HepG2 (cell line): ENCODE data around the gene USP27X. TPM values are rescaled to one million over a fixed set of nuclear protein-coding genes. Genes with fewer than 3 reads are reported as not detected.
A peak's percentile ranks its signal among the peaks of the same experiment; 100 is the strongest.

Source experiments
- BCL6 ChIP-seq: IDR thresholded peaks from 2 replicates; pipeline ENCODE4 v1.6.1; 2016; ENCODE audit warnings: missing genetic modification reagents, missing compliant biosample characterization
- FOXA1 ChIP-seq, 2 experiments: fragments of 450-650 bp in 1 of 2; sonication (generic) in 1 of 2; formaldehyde crosslinking in 1 of 2; IDR thresholded peaks; 2 replicates each; pipeline versions ENCODE4 v1.4.0 to v1.6.1; 2016 to 2020; ENCODE audit warnings: missing genetic modification reagents in 1 of 2
- GATAD2A ChIP-seq: IDR thresholded peaks from 2 replicates; pipeline ENCODE4 v1.6.1; 2016
- HNF1A ChIP-seq, 2 experiments: sonication (generic) in 1 of 2; formaldehyde crosslinking in 1 of 2; IDR thresholded peaks; 2 replicates each; pipeline versions ENCODE4 v1.4.0 to v1.6.1; 2016 to 2020; ENCODE audit warnings: borderline replicate concordance in 1 of 2, low read depth in 1 of 2, mild to moderate bottlenecking in 1 of 2, missing genetic modification reagents in 1 of 2
- HOMEZ ChIP-seq: IDR thresholded peaks from 2 replicates; pipeline ENCODE4 v1.6.1; 2016; ENCODE audit warnings: low read depth
- HOXA3 ChIP-seq: sonication (generic); formaldehyde crosslinking; IDR thresholded peaks from 2 replicates; pipeline ENCODE4 v1.5.0; 2020; ENCODE audit warnings: missing genetic modification reagents
- HOXD1 ChIP-seq: sonication (generic); formaldehyde crosslinking; IDR thresholded peaks from 2 replicates; pipeline ENCODE4 v1.5.0; 2020; ENCODE audit warnings: missing genetic modification reagents
- MIER3 ChIP-seq: IDR thresholded peaks from 2 replicates; pipeline ENCODE4 v1.6.1; 2016; ENCODE audit warnings: missing compliant biosample characterization, borderline replicate concordance
- REPIN1 ChIP-seq: sonication (generic); formaldehyde crosslinking; IDR thresholded peaks from 2 replicates; pipeline ENCODE4 v1.8.0; 2022; ENCODE audit warnings: missing genetic modification reagents, low read depth, mild to moderate bottlenecking, borderline replicate concordance
- RFX1 ChIP-seq: fragments of 450-650 bp; IDR thresholded peaks from 2 replicates; pipeline ENCODE4 v1.6.1; 2017
- SMAD1 ChIP-seq: sonication (generic); formaldehyde crosslinking; IDR thresholded peaks from 2 replicates; pipeline ENCODE4 v1.4.0; 2020; ENCODE audit warnings: missing genetic modification reagents, low read depth, mild to moderate bottlenecking, borderline replicate concordance
- SOX6 ChIP-seq, 2 experiments: fragments of 450-650 bp in 1 of 2; sonication (generic) in 1 of 2; formaldehyde crosslinking in 1 of 2; IDR thresholded peaks; 2 replicates each; pipeline versions ENCODE4 v1.4.0 to v1.6.1; 2017 to 2020; ENCODE audit warnings: antibody characterized with exemption in 1 of 2, mild to moderate bottlenecking in 1 of 2, missing genetic modification reagents in 1 of 2
- TFAP4 ChIP-seq: sonication (generic); IDR thresholded peaks from 2 replicates; pipeline ENCODE4 v1.6.1; 2016; ENCODE audit warnings: low read depth, borderline replicate concordance
- ZFP91 ChIP-seq: sonication (generic); formaldehyde crosslinking; IDR thresholded peaks from 2 replicates; pipeline ENCODE4 v1.9.0; 2022; ENCODE audit warnings: missing genetic modification reagents, mild to moderate bottlenecking, borderline replicate concordance
- ZNF282 ChIP-seq: fragments of 450-650 bp; IDR thresholded peaks from 2 replicates; pipeline ENCODE4 v1.6.1; 2018; ENCODE audit not compliant: partially characterized antibody
- ZNF501 ChIP-seq: sonication (generic); formaldehyde crosslinking; IDR thresholded peaks from 2 replicates; pipeline ENCODE4 v1.5.1; 2020; ENCODE audit warnings: mild to moderate bottlenecking, moderate library complexity, missing genetic modification reagents
- ZNF678 ChIP-seq: sonication (generic); formaldehyde crosslinking; IDR thresholded peaks from 2 replicates; pipeline ENCODE4 v1.4.0; 2020; ENCODE audit warnings: mild to moderate bottlenecking, missing genetic modification reagents
- ZNF740 ChIP-seq: sonication (generic); formaldehyde crosslinking; IDR thresholded peaks from 2 replicates; pipeline ENCODE4 v1.4.0; 2020; ENCODE audit warnings: missing genetic modification reagents
- polyA plus RNA-seq, 8 experiments: library from polyadenylated mRNA; depleted of rRNA in 3 of 8; stranded (reverse) in 7 of 8; unstranded in 1 of 8; fragments of >200 nt; fragmentation: Illumina TruSeq in 4 of 8; extraction: Trizol in 4 of 8; gene quantifications; 2 replicates each; pipeline versions ENCODE4 v1.2.1 to v1.2.3, GENCODE V29; 2011 to 2016; ENCODE audit warnings: low read depth in 4 of 8, missing spikeins in 1 of 8, mixed read lengths in 1 of 8; ENCODE audit not compliant: insufficient read depth in 1 of 8
- total RNA-seq, 5 experiments: library from RNA; depleted of rRNA; stranded (reverse); fragments of >200 nt; fragmentation: Illumina TruSeq; extraction: Trizol; gene quantifications; 2 replicates each; pipeline ENCODE4 v1.2.3, GENCODE V29; 2016; ENCODE audit warnings: low read depth in 1 of 5

USP27X gene
- total and polyA plus RNA-seq, 2 of the 13 experiments (the other 11 are each of a cell fraction or from before 2014, with no cell fraction given) = 7.2 to 9.7 TPM

GRCh38 chrX:49840679-49841078, 38.6 kb upstream of the USP27X start (continued):
- TF ChIP-seq TFAP4 = peak; percentile 41; the same call in 1 of the 2 replicates
- TF ChIP-seq SMAD1 (CRISPR knock-in tag) = no peak
- TF ChIP-seq HOXA3 = peak; percentile 60
- 0 out of 2 replicates have a peak, but pooled peaks have one; percentile 26 for TF ChIP-seq ZFP91 (CRISPR knock-in tag)
- no peak for TF ChIP-seq SOX6 (IDR thresholded peaks at IDR 0.05)
- TF ChIP-seq SOX6 (CRISPR knock-in tag; IDR thresholded peaks at IDR 0.05) = 0 out of 2 replicates have a peak, but pooled peaks have one; percentile 13
- TF ChIP-seq MIER3 (CRISPR knock-in tag) = peak; percentile 51; the same call in 1 of the 2 replicates
- peak; percentile 54 for TF ChIP-seq GATAD2A
- no peak for TF ChIP-seq HNF1A (IDR thresholded peaks at IDR 0.05; ENCODE audit: low read depth)
- TF ChIP-seq HNF1A (CRISPR knock-in tag; IDR thresholded peaks at IDR 0.05; ENCODE audit: borderline replicate concordance) = 0 out of 2 replicates have a peak, but pooled peaks have one; percentile 15
- 0 out of 2 replicates have a peak, but pooled peaks have one; percentile 31 for TF ChIP-seq BCL6 (CRISPR knock-in tag)
- TF ChIP-seq RFX1 = peak; percentile 86
- TF ChIP-seq ZNF501 (CRISPR knock-in tag) = peak; percentile 60
- no peak for TF ChIP-seq REPIN1 (CRISPR knock-in tag)
- TF ChIP-seq ZNF282 = no peak
- TF ChIP-seq HOMEZ (CRISPR knock-in tag) = 0 out of 2 replicates have a peak, but pooled peaks have one; percentile 24
- peak; percentile 99 for TF ChIP-seq ZNF740
- TF ChIP-seq FOXA1 (IDR thresholded peaks at IDR 0.05) = no peak
- TF ChIP-seq FOXA1 (CRISPR knock-in tag; IDR thresholded peaks at IDR 0.05) = 0 out of 2 replicates have a peak, but pooled peaks have one; percentile 13
- no peak for TF ChIP-seq ZNF678
- TF ChIP-seq HOXD1 (CRISPR knock-in tag) = no peak
